ENCODE results near the gene UHRF2. TPM values are rescaled to one million over a fixed set of nuclear protein-coding genes. Genes with fewer than 3 reads are reported as not detected.

Gene UHRF2
- total and polyA plus RNA-seq, 2 donors from 2014 or later, result 14.2 to 45.1 TPM

Other genes with a start within 250 kb of the UHRF2 start
- gene IL33, start 197.4 kb upstream of the UHRF2 start, total RNA-seq, result 22.7 TPM
- 3.7 TPM for gene IL33, start 197.4 kb upstream of the UHRF2 start, polyA plus RNA-seq (ENCODE audit: insufficient read depth, low read depth, low replicate concordance)
- gene TPD52L3, start 84.8 kb upstream of the UHRF2 start, total RNA-seq, result not detected
- not detected for gene TPD52L3, start 84.8 kb upstream of the UHRF2 start, polyA plus RNA-seq (ENCODE audit: insufficient read depth, low read depth, low replicate concordance)
- 60.1 TPM for gene GLDC, start 232.5 kb downstream of the UHRF2 start, total RNA-seq
- 79.7 TPM for gene GLDC, start 232.5 kb downstream of the UHRF2 start, polyA plus RNA-seq (ENCODE audit: insufficient read depth, low read depth, low replicate concordance)

Measured in kidney (tissue), 2 donors.